NT2/D1 (cell line): ENCODE results near the gene OR1E1.

Experiments used
- SUZ12 ChIP-seq: IDR thresholded peaks from 2 replicates; pipeline ENCODE4 v1.6.1; 2011; ENCODE audit not compliant: insufficient read length, insufficient read depth; ENCODE audit errors: extremely low read depth
- YY1 ChIP-seq: IDR thresholded peaks from 2 replicates; pipeline ENCODE4 v1.6.1; 2011; ENCODE audit not compliant: insufficient read length, insufficient read depth
- ZNF274 ChIP-seq: IDR thresholded peaks from 2 replicates; pipeline ENCODE4 v1.6.1; 2011; ENCODE audit warnings: mild to moderate bottlenecking, low read depth, low read length

DNA sequence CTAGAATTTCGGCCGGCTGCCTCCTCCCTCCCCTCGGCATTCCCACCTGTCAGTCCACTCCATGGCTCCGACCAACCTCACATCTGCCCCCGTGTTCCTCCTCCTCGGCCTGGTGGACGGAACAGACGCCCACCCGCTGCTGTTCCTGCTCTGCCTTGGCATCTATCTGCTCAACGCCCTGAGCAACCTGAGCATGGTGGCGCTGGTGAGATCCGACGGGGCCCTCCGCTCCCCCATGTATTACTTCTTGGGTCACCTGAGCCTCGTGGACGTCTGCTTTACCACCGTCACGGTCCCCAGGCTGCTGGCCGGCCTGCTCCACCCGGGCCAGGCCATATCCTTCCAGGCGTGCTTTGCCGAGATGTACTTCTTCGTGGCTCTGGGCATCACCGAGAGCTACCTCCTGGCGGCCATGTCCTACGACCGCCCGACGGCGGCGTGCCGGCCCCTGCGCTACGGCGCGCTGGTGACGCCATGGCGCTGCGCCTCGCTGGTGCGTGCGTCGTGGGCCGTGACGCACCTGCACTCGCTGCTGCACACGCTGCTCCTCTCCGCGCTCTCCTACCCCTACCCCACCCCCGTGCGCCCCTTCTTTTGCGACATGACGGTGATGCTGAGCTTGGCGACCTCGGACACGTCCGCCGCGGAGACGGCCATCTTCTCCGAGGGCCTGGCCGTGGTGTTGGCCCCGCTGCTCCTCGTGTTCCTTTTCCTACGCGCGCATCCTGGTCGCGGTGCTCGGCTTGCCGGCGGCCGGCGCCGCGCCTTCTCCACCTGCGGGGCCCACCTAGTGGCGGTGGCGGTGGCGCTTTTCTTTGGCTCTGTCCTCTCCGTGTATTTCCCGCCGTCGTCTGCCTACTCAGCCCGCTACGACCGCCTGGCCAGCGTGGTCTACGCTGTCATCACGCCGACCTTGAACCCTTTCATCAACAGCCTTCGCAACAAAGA lies 12.1 kb downstream of the OR1E1 start, which contains the start of gene OR3A2:
- no peak for TF ChIP-seq SUZ12
- TF ChIP-seq YY1 = peak; percentile 54
- no peak for TF ChIP-seq ZNF274
